H9 (cell line): ENCODE results near the gene TEK. TPM values are rescaled to one million over a fixed set of nuclear protein-coding genes. Genes with fewer than 3 reads are reported as not detected.

ENCODE experiments used
- DNase-seq: peaks from one replicate; pipeline ENCODE4 v3.0.0-alpha.2; 2017
- H2AFZ ChIP-seq: one replicate; pipeline ENCODE4 v1.6.1; 2013; ENCODE audit warnings: mild to moderate bottlenecking, low read length, control low read depth, moderate library complexity
- H2AK5ac ChIP-seq: 2 replicates; pipeline ENCODE4 v1.6.1; 2013; ENCODE audit warnings: low read length, control low read depth, mixed read lengths; ENCODE audit not compliant: insufficient read length
- H2BK120ac ChIP-seq: one replicate; pipeline ENCODE4 v1.6.1; 2013; ENCODE audit warnings: low read depth, mild to moderate bottlenecking, low read length, control low read depth, inconsistent platforms; ENCODE audit not compliant: poor library complexity, severe bottlenecking
- H2BK12ac ChIP-seq: 2 replicates; pipeline ENCODE4 v1.6.1; 2013; ENCODE audit warnings: low read length, control low read depth, mixed read lengths, low read depth; ENCODE audit not compliant: insufficient read length
- H2BK15ac ChIP-seq: 2 replicates; pipeline ENCODE4 v1.6.1; 2013; ENCODE audit warnings: low read depth, low read length, control low read depth
- H2BK20ac ChIP-seq: one replicate; pipeline ENCODE4 v1.6.1; 2013; ENCODE audit warnings: low read depth, mild to moderate bottlenecking, low read length, control low read depth, inconsistent platforms; ENCODE audit not compliant: poor library complexity, severe bottlenecking
- H2BK5ac ChIP-seq: 2 replicates; pipeline ENCODE4 v1.6.1; 2013; ENCODE audit warnings: low read length, control low read depth, mixed read lengths; ENCODE audit not compliant: insufficient read length
- H3K14ac ChIP-seq: 2 replicates; pipeline ENCODE4 v1.6.1; 2013; ENCODE audit warnings: low read length, control low read depth; ENCODE audit not compliant: insufficient read depth
- H3K18ac ChIP-seq: 2 replicates; pipeline ENCODE4 v1.6.1; 2013; ENCODE audit warnings: low read depth, mild to moderate bottlenecking, mixed read lengths, low read length, control low read depth; ENCODE audit not compliant: insufficient read length
- H3K23ac ChIP-seq: 2 replicates; pipeline ENCODE4 v1.6.1; 2013; ENCODE audit warnings: low read length, control low read depth, mixed read lengths, low read depth; ENCODE audit not compliant: insufficient read length
- H3K23me2 ChIP-seq: 2 replicates; pipeline ENCODE4 v1.6.1; 2013; ENCODE audit warnings: low read depth, mild to moderate bottlenecking, mixed read lengths, low read length, control low read depth; ENCODE audit not compliant: insufficient read length, poor library complexity, severe bottlenecking
- H3K27ac ChIP-seq: 2 replicates; pipeline ENCODE4 v1.5.1; 2013; ENCODE audit warnings: low read length, control low read depth, mixed read lengths, low read depth; ENCODE audit not compliant: insufficient read length
- H3K27me3 ChIP-seq: 2 replicates; pipeline ENCODE4 v1.6.1; 2013; ENCODE audit warnings: low read length, control low read depth, inconsistent platforms; ENCODE audit not compliant: insufficient read depth
- H3K4ac ChIP-seq: 2 replicates; pipeline ENCODE4 v1.6.1; 2013; ENCODE audit warnings: low read depth, mild to moderate bottlenecking, control low read depth, inconsistent platforms, low read length, moderate library complexity
- H3K4me1 ChIP-seq: 2 replicates; pipeline ENCODE4 v1.6.1; 2013; ENCODE audit warnings: low read length, control low read depth, inconsistent platforms; ENCODE audit not compliant: insufficient read depth
- H3K4me2 ChIP-seq: 2 replicates; pipeline ENCODE4 v1.6.1; 2013; ENCODE audit warnings: low read length, control low read depth, mixed read lengths; ENCODE audit not compliant: insufficient read length, insufficient read depth
- H3K56ac ChIP-seq: 2 replicates; pipeline ENCODE4 v1.6.1; 2013; ENCODE audit warnings: low read depth, mild to moderate bottlenecking, mixed read lengths, low read length, control low read depth; ENCODE audit not compliant: insufficient read length
- H3K79me1 ChIP-seq: 2 replicates; pipeline ENCODE4 v1.6.1; 2013; ENCODE audit warnings: low read depth, mild to moderate bottlenecking, moderate library complexity, low read length, control low read depth, inconsistent platforms; ENCODE audit not compliant: insufficient read depth, poor library complexity, severe bottlenecking
- H3K79me2 ChIP-seq: 2 replicates; pipeline ENCODE4 v1.6.1; 2013; ENCODE audit warnings: low read length, control low read depth, inconsistent platforms; ENCODE audit not compliant: insufficient read depth
- H3K9ac ChIP-seq: 2 replicates; pipeline ENCODE4 v1.6.1; 2013; ENCODE audit warnings: low read length, control low read depth, mixed read lengths; ENCODE audit not compliant: insufficient read length; ENCODE audit errors: extremely low read depth
- H3K9me3 ChIP-seq: one replicate; pipeline ENCODE4 v1.6.1; 2013; ENCODE audit warnings: low read depth, low read length, inconsistent platforms; ENCODE audit not compliant: control insufficient read depth
- H3T11ph ChIP-seq: one replicate; pipeline ENCODE4 v1.6.1; 2013; ENCODE audit warnings: mild to moderate bottlenecking, low read length, control low read depth, inconsistent platforms
- H4K20me1 ChIP-seq: one replicate; pipeline ENCODE4 v1.6.1; 2013; ENCODE audit not compliant: control insufficient read depth, insufficient read length, insufficient read depth
- H4K5ac ChIP-seq: 2 replicates; pipeline ENCODE4 v1.6.1; 2013; ENCODE audit warnings: low read depth, mild to moderate bottlenecking, mixed read lengths, low read length, control low read depth; ENCODE audit not compliant: insufficient read length
- H4K8ac ChIP-seq: replicated peaks from 2 replicates; pipeline ENCODE4 v1.6.1; 2013; ENCODE audit warnings: low read length, control low read depth, mixed read lengths, low read depth; ENCODE audit not compliant: insufficient read length
- H4K91ac ChIP-seq: 2 replicates; pipeline ENCODE4 v1.6.1; 2013; ENCODE audit warnings: low read depth, mild to moderate bottlenecking, moderate library complexity, mixed read lengths, low read length, control low read depth; ENCODE audit not compliant: insufficient read length
- H3K27ac Mint-ChIP-seq, 3 experiments: 2 replicates in 2 of 3; 3 replicates in 1 of 3; pipeline ENCODE4 v1.8.0; 2020 to 2021; ENCODE audit warnings: mixed read lengths in 3 of 3, mild to moderate bottlenecking in 1 of 3, moderate library complexity in 1 of 3
- H3K27me3 Mint-ChIP-seq: 2 replicates; pipeline ENCODE4 v1.8.0; 2021; ENCODE audit warnings: low read depth, mild to moderate bottlenecking, moderate library complexity, mixed read lengths
- H3K36me3 Mint-ChIP-seq, 3 experiments: 2 replicates in 2 of 3; 3 replicates in 1 of 3; pipeline ENCODE4 v1.8.0; 2020 to 2021; ENCODE audit warnings: low read depth in 3 of 3, mixed read lengths in 3 of 3; ENCODE audit not compliant: insufficient read depth in 1 of 3
- H3K4me1 Mint-ChIP-seq, 2 experiments: 2 replicates each; pipeline ENCODE4 v1.8.0; 2020; ENCODE audit warnings: mixed read lengths in 2 of 2
- H3K4me3 Mint-ChIP-seq, 2 experiments: 2 replicates in 1 of 2; 3 replicates in 1 of 2; pipeline ENCODE4 v1.8.0; 2020 to 2021; ENCODE audit warnings: mild to moderate bottlenecking in 2 of 2, mixed read lengths in 2 of 2, moderate library complexity in 1 of 2
- H3K9me3 Mint-ChIP-seq, 2 experiments: 2 replicates in 1 of 2; 3 replicates in 1 of 2; pipeline ENCODE4 v1.8.0; 2020; ENCODE audit warnings: mild to moderate bottlenecking in 2 of 2, mixed read lengths in 2 of 2, moderate library complexity in 1 of 2
- WGBS: extraction: QIAGEN DNeasy Blood & Tissue Kit; methylation state at CpG from one replicate; pipeline ENCODE4 v1.1.7; 2013; ENCODE audit warnings: missing lambda C conversion rate, low lambda C conversion rate, mixed read lengths; ENCODE audit not compliant: insufficient read length; ENCODE audit errors: extremely low coverage; 5-methylcytosine and 5-hydroxymethylcytosine counted together
- total RNA-seq: library from RNA; stranded (reverse); gene quantifications from 2 replicates; pipeline ENCODE4 v1.2.1, GENCODE V29; 2021
- TF ChIP-seq, protein P1 (sequence below): fragments of 200-600 bp; sonication (generic); conservative IDR thresholded peaks from 3 replicates; pipeline ENCODE4 v1.8.0; 2021; ENCODE audit warnings: antibody characterized with exemption, mild to moderate bottlenecking

Gene TEK
- total RNA-seq, 1 experiment from 2014 or later, result 1.8 TPM

DNA sequence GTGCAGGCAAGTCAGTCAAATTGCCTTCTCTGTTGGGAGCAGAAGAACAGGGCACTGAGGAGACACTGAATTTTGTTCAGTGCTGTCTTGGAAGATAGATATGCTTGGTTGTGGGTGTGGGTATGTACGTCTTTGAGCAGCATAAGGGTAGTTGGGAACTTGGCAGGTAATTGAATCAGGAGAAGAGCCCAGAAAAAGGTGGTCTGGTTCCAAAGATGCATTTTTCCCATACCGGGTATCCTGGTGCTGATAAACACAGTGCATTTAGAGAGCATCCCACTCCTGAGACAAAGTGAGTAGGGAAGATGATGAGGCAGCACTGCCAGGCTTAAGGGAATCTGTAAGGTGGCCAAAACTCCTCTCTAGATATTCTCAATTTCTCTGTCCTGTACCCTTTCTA is 40.6 kb downstream of the TEK start:
- H4K5ac ChIP-seq, result no peak overlapping the region
- no peaks in the 10 kb centered on the region for H4K20me1 ChIP-seq
- no CpG with 5 or more reads among the region's 2 CpGs for WGBS
- H2BK12ac ChIP-seq, result no peak overlapping the region
- H3K9me3 Mint-ChIP-seq, result no peaks in the 10 kb centered on the region
- H2AK5ac ChIP-seq, result no peak overlapping the region
- H3K56ac ChIP-seq, result no peak overlapping the region
- no peak overlapping the region for H3K9ac ChIP-seq
- no peak overlapping the region for H2BK120ac ChIP-seq
- no peak overlapping the region for H2AFZ ChIP-seq
- H2BK5ac ChIP-seq, result no peak overlapping the region
- DNase-seq, result no peak
- no peaks in the 10 kb centered on the region for H3K79me2 ChIP-seq
- H3K4me2 ChIP-seq, result no peak overlapping the region
- no peak overlapping the region for H3K27ac Mint-ChIP-seq
- H3T11ph ChIP-seq, result no peak overlapping the region
- H3K9me3 ChIP-seq, result no peaks in the 10 kb centered on the region
- H4K8ac ChIP-seq, result no peak overlapping the region
- no peak overlapping the region for H3K27ac ChIP-seq
- no peak overlapping the region for H3K18ac ChIP-seq
- no peak overlapping the region for H3K14ac ChIP-seq
- no peak overlapping the region for H2BK20ac ChIP-seq
- no peak overlapping the region for H3K23ac ChIP-seq
- peaks cover 10 to 19% of the 10 kb centered on the region in 2 experiments for H3K4me1 Mint-ChIP-seq
- no peak overlapping the region for H4K91ac ChIP-seq
- H3K27me3 Mint-ChIP-seq, result no peaks in the 10 kb centered on the region
- H3K27me3 ChIP-seq, result no peaks in the 10 kb centered on the region
- H3K4me3 Mint-ChIP-seq, result no peak overlapping the region
- no peaks in the 10 kb centered on the region for H3K23me2 ChIP-seq
- H3K36me3 Mint-ChIP-seq, result no peaks in the 10 kb centered on the region
- H2BK15ac ChIP-seq, result no peak overlapping the region
- no peak overlapping the region for H3K4ac ChIP-seq
- no peaks in the 10 kb centered on the region for H3K79me1 ChIP-seq
- TF ChIP-seq, protein P1, sequence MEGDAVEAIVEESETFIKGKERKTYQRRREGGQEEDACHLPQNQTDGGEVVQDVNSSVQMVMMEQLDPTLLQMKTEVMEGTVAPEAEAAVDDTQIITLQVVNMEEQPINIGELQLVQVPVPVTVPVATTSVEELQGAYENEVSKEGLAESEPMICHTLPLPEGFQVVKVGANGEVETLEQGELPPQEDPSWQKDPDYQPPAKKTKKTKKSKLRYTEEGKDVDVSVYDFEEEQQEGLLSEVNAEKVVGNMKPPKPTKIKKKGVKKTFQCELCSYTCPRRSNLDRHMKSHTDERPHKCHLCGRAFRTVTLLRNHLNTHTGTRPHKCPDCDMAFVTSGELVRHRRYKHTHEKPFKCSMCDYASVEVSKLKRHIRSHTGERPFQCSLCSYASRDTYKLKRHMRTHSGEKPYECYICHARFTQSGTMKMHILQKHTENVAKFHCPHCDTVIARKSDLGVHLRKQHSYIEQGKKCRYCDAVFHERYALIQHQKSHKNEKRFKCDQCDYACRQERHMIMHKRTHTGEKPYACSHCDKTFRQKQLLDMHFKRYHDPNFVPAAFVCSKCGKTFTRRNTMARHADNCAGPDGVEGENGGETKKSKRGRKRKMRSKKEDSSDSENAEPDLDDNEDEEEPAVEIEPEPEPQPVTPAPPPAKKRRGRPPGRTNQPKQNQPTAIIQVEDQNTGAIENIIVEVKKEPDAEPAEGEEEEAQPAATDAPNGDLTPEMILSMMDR, result no peak
- peaks cover 6% of the 10 kb centered on the region; the same call in 1 of the 2 replicates for H3K4me1 ChIP-seq
